HepG2 (cell line): Measurements from ENCODE around the gene POU2AF3. TPM values are rescaled to one million over a fixed set of nuclear protein-coding genes. Genes with fewer than 3 reads are reported as not detected.

Experiments used
- ATF5 ChIP-seq: sonication (generic); formaldehyde crosslinking; IDR thresholded peaks from 2 replicates; pipeline ENCODE4 v1.4.0; 2020; ENCODE audit warnings: mild to moderate bottlenecking, low read depth, missing genetic modification reagents
- DMAP1 ChIP-seq: IDR thresholded peaks from 2 replicates; pipeline ENCODE4 v1.6.1; 2016
- DNMT3B ChIP-seq: conservative IDR thresholded peaks from 2 replicates; pipeline ENCODE4 v1.6.1; 2016; ENCODE audit warnings: missing biosample characterization, control low read depth
- MAFK ChIP-seq, 2 experiments: IDR thresholded peaks in 1 of 2; conservative IDR thresholded peaks in 1 of 2; 2 replicates each; pipeline ENCODE4 v1.6.1; 2011; ENCODE audit warnings: improper control_type of control experiment in 2 of 2, low read length in 2 of 2
- MEIS2 ChIP-seq: sonication (generic); formaldehyde crosslinking; IDR thresholded peaks from 2 replicates; pipeline ENCODE4 v1.9.0; 2021; ENCODE audit warnings: mild to moderate bottlenecking, missing genetic modification reagents
- RORA ChIP-seq: sonication (generic); formaldehyde crosslinking; IDR thresholded peaks from 2 replicates; pipeline ENCODE4 v1.5.0; 2020; ENCODE audit warnings: mild to moderate bottlenecking, missing genetic modification reagents, moderate library complexity
- SALL1 ChIP-seq: sonication (generic); formaldehyde crosslinking; IDR thresholded peaks from 2 replicates; pipeline ENCODE4 v1.8.0; 2022; ENCODE audit warnings: mild to moderate bottlenecking, missing genetic modification reagents
- YEATS4 ChIP-seq: sonication (generic); formaldehyde crosslinking; IDR thresholded peaks from 2 replicates; pipeline ENCODE4 v1.4.0; 2020; ENCODE audit warnings: missing genetic modification reagents, borderline replicate concordance
- ZBTB37 ChIP-seq: sonication (generic); formaldehyde crosslinking; IDR thresholded peaks from 2 replicates; pipeline ENCODE4 v1.4.0; 2020; ENCODE audit warnings: mild to moderate bottlenecking, missing genetic modification reagents
- ZMYM2 ChIP-seq: sonication (generic); formaldehyde crosslinking; IDR thresholded peaks from 2 replicates; pipeline ENCODE4 v1.8.0; 2022; ENCODE audit warnings: mild to moderate bottlenecking, missing genetic modification reagents
- ZNF430 ChIP-seq: sonication (generic); formaldehyde crosslinking; IDR thresholded peaks from 2 replicates; pipeline ENCODE4 v1.9.0; 2021; ENCODE audit warnings: mild to moderate bottlenecking, missing genetic modification reagents
- ZNF431 ChIP-seq: sonication (generic); formaldehyde crosslinking; IDR thresholded peaks from 2 replicates; pipeline ENCODE4 v1.9.0; 2022; ENCODE audit warnings: missing genetic modification reagents, low read depth, mild to moderate bottlenecking, borderline replicate concordance
- ZNF549 ChIP-seq: sonication (generic); formaldehyde crosslinking; IDR thresholded peaks from 2 replicates; pipeline ENCODE4 v1.5.0; 2020; ENCODE audit warnings: missing genetic modification reagents
- ZNF7 ChIP-seq: IDR thresholded peaks from 2 replicates; pipeline ENCODE4 v1.6.1; 2016; ENCODE audit warnings: missing biosample characterization, missing genetic modification reagents
- polyA plus RNA-seq, 8 experiments: library from polyadenylated mRNA; depleted of rRNA in 3 of 8; stranded (reverse) in 7 of 8; unstranded in 1 of 8; fragments of >200 nt; fragmentation: Illumina TruSeq in 4 of 8; extraction: Trizol in 4 of 8; gene quantifications; 2 replicates each; pipeline versions ENCODE4 v1.2.1 to v1.2.3, GENCODE V29; 2011 to 2016; ENCODE audit warnings: low read depth in 4 of 8, missing spikeins in 1 of 8, mixed read lengths in 1 of 8; ENCODE audit not compliant: insufficient read depth in 1 of 8
- total RNA-seq, 5 experiments: library from RNA; depleted of rRNA; stranded (reverse); fragments of >200 nt; fragmentation: Illumina TruSeq; extraction: Trizol; gene quantifications; 2 replicates each; pipeline ENCODE4 v1.2.3, GENCODE V29; 2016; ENCODE audit warnings: low read depth in 1 of 5
- TF ChIP-seq, protein P1 (sequence below): sonication (generic); formaldehyde crosslinking; conservative IDR thresholded peaks from 2 replicates; pipeline ENCODE4 v1.8.0; 2022; ENCODE audit warnings: low read depth, missing genetic modification reagents
- TF ChIP-seq, protein P2 (sequence below): sonication (generic); formaldehyde crosslinking; conservative IDR thresholded peaks from 2 replicates; pipeline ENCODE4 v1.8.1; 2023; ENCODE audit warnings: missing genetic modification reagents
- TF ChIP-seq, protein P3 (sequence below): sonication (generic); formaldehyde crosslinking; IDR thresholded peaks from 2 replicates; pipeline ENCODE4 v1.4.0; 2020; ENCODE audit warnings: missing genetic modification reagents
- TF ChIP-seq, protein P4 (sequence below): sonication (generic); formaldehyde crosslinking; IDR thresholded peaks from 2 replicates; pipeline ENCODE4 v1.5.0; 2020; ENCODE audit warnings: missing genetic modification reagents
- TF ChIP-seq, protein P5 (sequence below): sonication (generic); formaldehyde crosslinking; IDR thresholded peaks from 2 replicates; pipeline ENCODE4 v1.4.0; 2020; ENCODE audit warnings: mild to moderate bottlenecking, missing genetic modification reagents

The POU2AF3 gene
- total and polyA plus RNA-seq, 2 of the 13 experiments (the other 11 are each of a cell fraction or from before 2014, with no cell fraction given): 7.8 to 71.2 TPM

DNA sequence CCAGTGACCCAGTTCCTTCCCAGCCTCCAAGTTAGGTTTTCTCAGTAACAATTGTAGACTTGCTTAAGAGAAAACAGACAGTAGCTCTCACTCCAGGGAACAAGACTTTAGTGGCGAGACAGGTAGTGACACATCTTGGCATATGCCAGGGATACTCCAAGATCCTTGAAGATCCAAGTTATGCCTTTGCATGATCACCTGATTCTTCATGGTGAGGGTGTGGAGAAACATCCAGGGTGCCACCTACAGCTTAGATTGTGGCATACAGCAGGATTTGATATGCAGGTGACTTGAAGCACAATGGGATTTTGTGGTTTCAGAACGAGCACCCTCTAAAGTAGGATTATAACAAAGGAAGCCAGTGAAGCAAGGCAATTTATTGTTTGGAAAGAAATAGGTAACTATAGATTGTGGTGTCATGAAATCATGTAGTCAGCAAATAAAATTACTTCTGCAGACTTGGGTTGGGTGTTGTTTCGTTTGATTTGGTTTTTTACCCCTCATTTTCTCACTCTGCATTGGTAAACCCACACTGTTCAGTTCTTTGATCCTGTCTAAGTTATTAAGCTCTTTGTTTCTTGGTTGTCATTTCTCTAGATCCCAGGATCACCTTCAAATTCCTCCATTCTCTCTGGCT lies 9.2 kb downstream of the POU2AF3 start (continued):
- TF ChIP-seq ZBTB37 (CRISPR knock-in tag) (no peak), YEATS4 (no peak), DMAP1 (CRISPR knock-in tag) (no peak), DNMT3B (no peak), ZNF431 (CRISPR knock-in tag) (no peak), ZNF430 (CRISPR knock-in tag) (0 out of 2 replicates have a peak, but pooled peaks have one; percentile 9), ZNF7 (no peak), RORA (no peak), ZNF549 (CRISPR knock-in tag) (no peak), ZMYM2 (CRISPR knock-in tag) (0 out of 2 replicates have a peak, but pooled peaks have one; percentile 23), MAFK (conservative IDR thresholded peaks at IDR 0.05 in 1 of 2, IDR thresholded peaks at IDR 0.05 in 1 of 2; ENCODE audit: low read length in 2 of 2) (peak; percentile 53 to 85; a peak in 3 of 4 replicates), MEIS2 (no peak), SALL1 (CRISPR knock-in tag) (no peak), ATF5 (CRISPR knock-in tag) (no peak)
- TF ChIP-seq, protein P1, sequence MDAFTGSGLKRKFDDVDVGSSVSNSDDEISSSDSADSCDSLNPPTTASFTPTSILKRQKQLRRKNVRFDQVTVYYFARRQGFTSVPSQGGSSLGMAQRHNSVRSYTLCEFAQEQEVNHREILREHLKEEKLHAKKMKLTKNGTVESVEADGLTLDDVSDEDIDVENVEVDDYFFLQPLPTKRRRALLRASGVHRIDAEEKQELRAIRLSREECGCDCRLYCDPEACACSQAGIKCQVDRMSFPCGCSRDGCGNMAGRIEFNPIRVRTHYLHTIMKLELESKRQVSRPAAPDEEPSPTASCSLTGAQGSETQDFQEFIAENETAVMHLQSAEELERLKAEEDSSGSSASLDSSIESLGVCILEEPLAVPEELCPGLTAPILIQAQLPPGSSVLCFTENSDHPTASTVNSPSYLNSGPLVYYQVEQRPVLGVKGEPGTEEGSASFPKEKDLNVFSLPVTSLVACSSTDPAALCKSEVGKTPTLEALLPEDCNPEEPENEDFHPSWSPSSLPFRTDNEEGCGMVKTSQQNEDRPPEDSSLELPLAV: no peak
- TF ChIP-seq, protein P2, sequence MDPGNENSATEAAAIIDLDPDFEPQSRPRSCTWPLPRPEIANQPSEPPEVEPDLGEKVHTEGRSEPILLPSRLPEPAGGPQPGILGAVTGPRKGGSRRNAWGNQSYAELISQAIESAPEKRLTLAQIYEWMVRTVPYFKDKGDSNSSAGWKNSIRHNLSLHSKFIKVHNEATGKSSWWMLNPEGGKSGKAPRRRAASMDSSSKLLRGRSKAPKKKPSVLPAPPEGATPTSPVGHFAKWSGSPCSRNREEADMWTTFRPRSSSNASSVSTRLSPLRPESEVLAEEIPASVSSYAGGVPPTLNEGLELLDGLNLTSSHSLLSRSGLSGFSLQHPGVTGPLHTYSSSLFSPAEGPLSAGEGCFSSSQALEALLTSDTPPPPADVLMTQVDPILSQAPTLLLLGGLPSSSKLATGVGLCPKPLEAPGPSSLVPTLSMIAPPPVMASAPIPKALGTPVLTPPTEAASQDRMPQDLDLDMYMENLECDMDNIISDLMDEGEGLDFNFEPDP (CRISPR knock-in tag): no peak
- TF ChIP-seq, protein P3, sequence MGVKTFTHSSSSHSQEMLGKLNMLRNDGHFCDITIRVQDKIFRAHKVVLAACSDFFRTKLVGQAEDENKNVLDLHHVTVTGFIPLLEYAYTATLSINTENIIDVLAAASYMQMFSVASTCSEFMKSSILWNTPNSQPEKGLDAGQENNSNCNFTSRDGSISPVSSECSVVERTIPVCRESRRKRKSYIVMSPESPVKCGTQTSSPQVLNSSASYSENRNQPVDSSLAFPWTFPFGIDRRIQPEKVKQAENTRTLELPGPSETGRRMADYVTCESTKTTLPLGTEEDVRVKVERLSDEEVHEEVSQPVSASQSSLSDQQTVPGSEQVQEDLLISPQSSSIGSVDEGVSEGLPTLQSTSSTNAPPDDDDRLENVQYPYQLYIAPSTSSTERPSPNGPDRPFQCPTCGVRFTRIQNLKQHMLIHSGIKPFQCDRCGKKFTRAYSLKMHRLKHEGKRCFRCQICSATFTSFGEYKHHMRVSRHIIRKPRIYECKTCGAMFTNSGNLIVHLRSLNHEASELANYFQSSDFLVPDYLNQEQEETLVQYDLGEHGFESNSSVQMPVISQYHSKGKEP (CRISPR knock-in tag): no peak
- TF ChIP-seq, protein P4, sequence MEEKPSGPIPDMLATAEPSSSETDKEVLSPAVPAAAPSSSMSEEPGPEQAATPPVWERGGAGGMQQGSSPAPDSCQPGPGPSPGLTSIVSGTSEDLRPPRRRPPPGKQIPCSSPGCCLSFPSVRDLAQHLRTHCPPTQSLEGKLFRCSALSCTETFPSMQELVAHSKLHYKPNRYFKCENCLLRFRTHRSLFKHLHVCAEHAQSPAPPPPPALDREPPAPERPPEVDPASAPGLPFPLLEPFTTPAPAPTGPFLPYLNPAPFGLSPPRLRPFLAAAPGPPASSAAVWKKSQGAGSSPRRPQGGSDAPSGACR (CRISPR knock-in tag): no peak
- TF ChIP-seq, protein P5, sequence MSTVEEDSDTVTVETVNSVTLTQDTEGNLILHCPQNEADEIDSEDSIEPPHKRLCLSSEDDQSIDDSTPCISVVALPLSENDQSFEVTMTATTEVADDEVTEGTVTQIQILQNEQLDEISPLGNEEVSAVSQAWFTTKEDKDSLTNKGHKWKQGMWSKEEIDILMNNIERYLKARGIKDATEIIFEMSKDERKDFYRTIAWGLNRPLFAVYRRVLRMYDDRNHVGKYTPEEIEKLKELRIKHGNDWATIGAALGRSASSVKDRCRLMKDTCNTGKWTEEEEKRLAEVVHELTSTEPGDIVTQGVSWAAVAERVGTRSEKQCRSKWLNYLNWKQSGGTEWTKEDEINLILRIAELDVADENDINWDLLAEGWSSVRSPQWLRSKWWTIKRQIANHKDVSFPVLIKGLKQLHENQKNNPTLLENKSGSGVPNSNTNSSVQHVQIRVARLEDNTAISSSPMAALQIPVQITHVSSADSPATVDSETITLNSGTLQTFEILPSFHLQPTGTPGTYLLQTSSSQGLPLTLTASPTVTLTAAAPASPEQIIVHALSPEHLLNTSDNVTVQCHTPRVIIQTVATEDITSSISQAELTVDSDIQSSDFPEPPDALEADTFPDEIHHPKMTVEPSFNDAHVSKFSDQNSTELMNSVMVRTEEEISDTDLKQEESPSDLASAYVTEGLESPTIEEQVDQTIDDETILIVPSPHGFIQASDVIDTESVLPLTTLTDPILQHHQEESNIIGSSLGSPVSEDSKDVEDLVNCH (CRISPR knock-in tag): no peak
